H1 (cell line): ENCODE data around the gene OSBPL5. TPM values are rescaled to one million over a fixed set of nuclear protein-coding genes. Genes with fewer than 3 reads are reported as not detected.

ENCODE experiments used
- CTCF ChIA-PET: fragments of 300-600 bp; sonication (Branson Sonifier 250); formaldehyde crosslinking; loops from one replicate; lab custom pipeline; 2021; ENCODE audit not compliant: partially characterized antibody; lab: Charles Lee
- POLR2A ChIA-PET: fragments of 300-600 bp; sonication (Branson Sonifier 250); formaldehyde crosslinking; loops from one replicate; lab custom pipeline; 2021; ENCODE audit warnings: inconsistent platforms; ENCODE audit not compliant: partially characterized antibody; lab: Charles Lee
- DNase-seq, 2 experiments: peaks; one replicate each; pipeline versions ENCODE4 v3.0.0 to v3.0.0-alpha.2; 2010 to 2022; ENCODE audit warnings: low spot score in 2 of 2, low read depth in 1 of 2, mixed read lengths in 1 of 2
- FAIRE-seq: peaks from 2 replicates; lab custom pipeline; 2011; peaks lifted over from hg19 to GRCh38; lab: Jason Lieb, UNC
- H2AFZ ChIP-seq: 2 replicates; pipeline ENCODE4 v1.8.1; 2012; ENCODE audit warnings: low read length, inconsistent platforms
- H2AK5ac ChIP-seq: 2 replicates; pipeline ENCODE4 v1.6.1; 2013; ENCODE audit warnings: low read depth, low read length
- H2BK120ac ChIP-seq: replicated peaks from 2 replicates; pipeline ENCODE3; 2013; ENCODE audit warnings: low read depth, low read length, inconsistent platforms
- H2BK12ac ChIP-seq: 2 replicates; pipeline ENCODE4 v1.6.1; 2013; ENCODE audit warnings: low read depth, low read length
- H2BK15ac ChIP-seq: 2 replicates; pipeline ENCODE4 v1.6.1; 2013; ENCODE audit warnings: low read length
- H2BK20ac ChIP-seq: 2 replicates; pipeline ENCODE4 v1.6.1; 2013; ENCODE audit warnings: low read length
- H2BK5ac ChIP-seq: 2 replicates; pipeline ENCODE4 v1.6.1; 2013; ENCODE audit warnings: low read depth, low read length
- H3K14ac ChIP-seq: 2 replicates; pipeline ENCODE4 v1.6.1; 2013; ENCODE audit warnings: inconsistent platforms; ENCODE audit not compliant: insufficient read length
- H3K18ac ChIP-seq: 2 replicates; pipeline ENCODE4 v1.6.1; 2013; ENCODE audit warnings: low read length; ENCODE audit errors: extremely low read depth
- H3K23ac ChIP-seq: 2 replicates; pipeline ENCODE4 v1.6.1; 2013; ENCODE audit warnings: inconsistent platforms; ENCODE audit not compliant: insufficient read length
- H3K23me2 ChIP-seq: 2 replicates; pipeline ENCODE4 v1.6.1; 2013; ENCODE audit warnings: low read depth, low read length
- H3K27ac ChIP-seq: 2 replicates; pipeline ENCODE4 v1.6.1; 2011; ENCODE audit warnings: low read depth, low read length, inconsistent platforms
- H3K27me3 ChIP-seq, 4 experiments: replicated peaks in 1 of 4; 1 replicate in 1 of 4; 2 replicates in 3 of 4; pipeline versions ENCODE4 v1.6.1 to v1.8.1; 2011 to 2013; ENCODE audit warnings: low read length in 3 of 4, mild to moderate bottlenecking in 3 of 4, inconsistent platforms in 2 of 4, mixed read lengths in 2 of 4, moderate library complexity in 1 of 4; ENCODE audit not compliant: control insufficient read depth in 3 of 4, insufficient read depth in 3 of 4; ENCODE audit errors: extremely low read depth in 1 of 4
- H3K36me3 ChIP-seq, 4 experiments: 2 replicates each; pipeline versions ENCODE4 v1.6.1 to v1.8.1; 2011 to 2013; ENCODE audit warnings: mild to moderate bottlenecking in 4 of 4, low read length in 3 of 4, moderate library complexity in 2 of 4, control low read depth in 1 of 4, inconsistent platforms in 1 of 4; ENCODE audit not compliant: insufficient read depth in 4 of 4, control insufficient read depth in 2 of 4
- H3K4ac ChIP-seq: replicated peaks from 2 replicates; pipeline ENCODE3; 2013; ENCODE audit warnings: low read length, low read depth, mixed read lengths, inconsistent platforms; ENCODE audit not compliant: insufficient read length
- H3K4me1 ChIP-seq, 4 experiments: replicated peaks in 1 of 4; 1 replicate in 1 of 4; 2 replicates in 3 of 4; pipeline versions ENCODE4 v1.6.1 to v1.8.1; 2011 to 2013; ENCODE audit warnings: low read length in 3 of 4, inconsistent platforms in 2 of 4, mixed read lengths in 1 of 4; ENCODE audit not compliant: insufficient read depth in 4 of 4, control insufficient read depth in 3 of 4
- H3K4me2 ChIP-seq, 2 experiments: 2 replicates each; pipeline versions ENCODE4 v1.6.1 to v1.8.1; 2011 to 2013; ENCODE audit warnings: low read depth in 2 of 2, low read length in 2 of 2, control low read depth in 1 of 2, inconsistent platforms in 1 of 2, mild to moderate bottlenecking in 1 of 2; ENCODE audit not compliant: insufficient read depth in 1 of 2
- H3K4me3 ChIP-seq, 4 experiments: fragments of 200-600, 300-600 bp in 1 of 4; sonication (generic), shearing (Covaris generic), sonication (Bioruptor Twin) in 1 of 4; 2 replicates each; pipeline versions ENCODE4 v1.5.1 to v1.8.1; 2011 to 2016; ENCODE audit warnings: low read length in 4 of 4, low read depth in 3 of 4, control low read depth in 2 of 4, inconsistent platforms in 2 of 4, mild to moderate bottlenecking in 2 of 4, mixed read lengths in 1 of 4, moderate library complexity in 1 of 4; ENCODE audit not compliant: insufficient read depth in 2 of 4; ENCODE audit errors: extremely low read depth in 1 of 4
- H3K56ac ChIP-seq: replicated peaks from 2 replicates; pipeline ENCODE3; 2013; ENCODE audit warnings: low read depth, mild to moderate bottlenecking, mixed read lengths, low read length, inconsistent platforms; ENCODE audit not compliant: insufficient read length
- H3K79me1 ChIP-seq: 2 replicates; pipeline ENCODE4 v1.6.1; 2013; ENCODE audit warnings: low read depth, low read length, control low read depth
- H3K79me2 ChIP-seq, 2 experiments: 2 replicates each; pipeline versions ENCODE4 v1.6.1 to v1.8.1; 2012 to 2013; ENCODE audit warnings: low read length in 2 of 2, mild to moderate bottlenecking in 2 of 2, inconsistent platforms in 1 of 2; ENCODE audit not compliant: insufficient read depth in 2 of 2, control insufficient read depth in 1 of 2
- H3K9ac ChIP-seq, 4 experiments: replicated peaks in 1 of 4; 1 replicate in 1 of 4; 2 replicates in 3 of 4; pipeline versions ENCODE4 v1.6.1 to v1.8.1; 2011 to 2013; ENCODE audit warnings: low read depth in 3 of 4, low read length in 3 of 4, control low read depth in 2 of 4, mild to moderate bottlenecking in 2 of 4, moderate library complexity in 2 of 4, inconsistent platforms in 1 of 4; ENCODE audit errors: extremely low read depth in 1 of 4
- H3K9me3 ChIP-seq, 2 experiments: 2 replicates each; pipeline versions ENCODE4 v1.6.1 to v1.8.1; 2012 to 2013; ENCODE audit warnings: mild to moderate bottlenecking in 2 of 2, moderate library complexity in 2 of 2, control low read depth in 1 of 2, inconsistent platforms in 1 of 2, low read depth in 1 of 2, low read length in 1 of 2, mixed read lengths in 1 of 2; ENCODE audit not compliant: insufficient read depth in 2 of 2
- H4K20me1 ChIP-seq, 2 experiments: replicated peaks in 1 of 2; 2 replicates each; pipeline versions ENCODE3 to v1.8.1; 2011 to 2013; ENCODE audit warnings: inconsistent platforms in 2 of 2, low read length in 2 of 2, mild to moderate bottlenecking in 1 of 2; ENCODE audit not compliant: insufficient read depth in 2 of 2, control insufficient read depth in 1 of 2
- H4K5ac ChIP-seq: 2 replicates; pipeline ENCODE4 v1.6.1; 2013; ENCODE audit warnings: low read length, low read depth, mixed read lengths, inconsistent platforms; ENCODE audit not compliant: insufficient read length
- H4K8ac ChIP-seq: 2 replicates; pipeline ENCODE4 v1.8.0; 2013; ENCODE audit warnings: mild to moderate bottlenecking, moderate library complexity, low read length, inconsistent platforms; ENCODE audit not compliant: insufficient read depth; ENCODE audit errors: extremely low read depth
- H4K91ac ChIP-seq: replicated peaks from 2 replicates; pipeline ENCODE3; 2013; ENCODE audit warnings: low read length, mixed read lengths, inconsistent platforms; ENCODE audit not compliant: insufficient read length
- ASH2L ChIP-seq: fragments of 200-600, 300-600 bp; sonication (generic); IDR thresholded peaks from one replicate; pipeline ENCODE4 v1.7.1; 2017; ENCODE audit warnings: low read length
- ATF3 ChIP-seq: IDR thresholded peaks from 2 replicates; pipeline ENCODE4 v1.6.1; 2011; ENCODE audit warnings: low read depth, mild to moderate bottlenecking, low read length; ENCODE audit not compliant: insufficient read depth
- CREB1 ChIP-seq: IDR thresholded peaks from 2 replicates; pipeline ENCODE4 v1.6.1; 2012; ENCODE audit warnings: inconsistent platforms
- EZH2 ChIP-seq: fragments of 200-600 bp; sonication (generic); IDR thresholded peaks from 2 replicates; pipeline ENCODE4 v1.7.1; 2012; ENCODE audit warnings: low read depth, mild to moderate bottlenecking, moderate library complexity, low read length, inconsistent platforms; ENCODE audit not compliant: severe bottlenecking
- GABPA ChIP-seq: IDR thresholded peaks from 2 replicates; pipeline ENCODE4 v1.6.1; 2011; ENCODE audit warnings: mild to moderate bottlenecking, low read length, moderate library complexity, borderline replicate concordance; ENCODE audit not compliant: insufficient read depth
- HDAC2 ChIP-seq, 2 experiments: fragments of 300-600 bp in 1 of 2; sonication (generic) in 1 of 2; IDR thresholded peaks; 2 replicates each; pipeline ENCODE4 v1.6.1; 2011 to 2012; ENCODE audit warnings: low read depth in 2 of 2, low read length in 2 of 2, mild to moderate bottlenecking in 2 of 2, moderate library complexity in 2 of 2, borderline replicate concordance in 1 of 2, inconsistent platforms in 1 of 2
- MAFK ChIP-seq: IDR thresholded peaks from 2 replicates; pipeline ENCODE4 v1.6.1; 2012; ENCODE audit warnings: low read depth, mild to moderate bottlenecking, improper control_type of control experiment, low read length
- POLR2AphosphoS5 ChIP-seq: IDR thresholded peaks from 2 replicates; pipeline ENCODE4 v1.6.1; 2011; ENCODE audit warnings: low read depth, low read length
- SIN3A ChIP-seq, 2 experiments: IDR thresholded peaks in 1 of 2; conservative IDR thresholded peaks in 1 of 2; 2 replicates each; pipeline ENCODE4 v1.6.1; 2011 to 2012; ENCODE audit warnings: low read length in 2 of 2, improper control_type of control experiment in 1 of 2, low read depth in 1 of 2, mild to moderate bottlenecking in 1 of 2
- SUZ12 ChIP-seq: fragments of 200-600 bp; sonication (generic); IDR thresholded peaks from 2 replicates; pipeline ENCODE4 v1.6.1; 2012; ENCODE audit warnings: mild to moderate bottlenecking, inconsistent platforms, low read length, moderate library complexity, mixed read lengths
- TEAD4 ChIP-seq: IDR thresholded peaks from 2 replicates; pipeline ENCODE4 v1.6.1; 2012; ENCODE audit warnings: low read depth, low read length, inconsistent platforms, mixed read lengths
- WGBS, 2 experiments: shearing (Covaris generic) in 1 of 2; methylation state at CpG; one replicate each; pipeline versions ENCODE4 v1.1.6 to v1.1.7; 2013 to 2015; ENCODE audit warnings: low lambda C conversion rate in 2 of 2, mixed read lengths in 2 of 2, inconsistent platforms in 1 of 2, low coverage in 1 of 2, missing lambda C conversion rate in 1 of 2; ENCODE audit not compliant: insufficient replicate concordance in 2 of 2, insufficient coverage in 1 of 2, insufficient read length in 1 of 2; ENCODE audit errors: extremely low coverage in 1 of 2, missing lambda C conversion rate in 1 of 2; 5-methylcytosine and 5-hydroxymethylcytosine counted together
- polyA plus RNA-seq, 7 experiments: library from polyadenylated mRNA; depleted of rRNA in 3 of 7; stranded (reverse) in 5 of 7; unstranded in 2 of 7; fragments of >200 nt in 5 of 7; fragments of 200-250 nt in 2 of 7; gene quantifications; 1 replicate in 5 of 7; 2 replicates in 1 of 7; 4 replicates in 1 of 7; pipeline versions ENCODE4 v1.2.1 to v1.2.3, GENCODE V29; 2011 to 2013; ENCODE audit warnings: missing spikeins in 2 of 7, mixed read lengths in 2 of 7
- total RNA-seq: library from RNA; stranded (reverse); fragmentation: NEBNext Ultra II Directional; extraction: Animal tissue kit (Norgen Biotek cat#: 25700); gene quantifications from 2 replicates; pipeline ENCODE4 v1.2.1, GENCODE V29; 2021
- TF ChIP-seq, protein P1 (sequence below): IDR thresholded peaks from 2 replicates; pipeline ENCODE4 v1.6.1; 2011; ENCODE audit warnings: low read length, improper control_type of control experiment

The OSBPL5 gene
- total and polyA plus RNA-seq, 2 of the 8 experiments (the other 6 are each of a cell fraction or from before 2014, with no cell fraction given) = 3.4 to 9.9 TPM

- Histone ChIP-seq H2BK12ac (no peak overlapping the region), H4K5ac (no peak overlapping the region), H3K23me2 (no peaks in the 10 kb centered on the region), H2AFZ (no peak overlapping the region), H3K36me3 (no peaks in the 10 kb centered on the region), H3K14ac (no peak overlapping the region), H3K56ac (no peak overlapping the region), H3K4me3 (no peak overlapping the region), H4K91ac (no peak overlapping the region), H3K23ac (no peak overlapping the region), H3K9ac (no peak overlapping the region), H3K4me1 (peaks cover 0 to 9% (median 5%) of the 10 kb centered on the region in 4 experiments; a peak in 4 of 7 replicates), H3K79me1 (no peaks in the 10 kb centered on the region), H2BK20ac (no peak overlapping the region), H3K4me2 (no peak overlapping the region), H4K20me1 (peaks cover 0 to 12% of the 10 kb centered on the region in 2 experiments), H3K9me3 (no peaks in the 10 kb centered on the region), H3K18ac (no peak overlapping the region), H4K8ac (no peak overlapping the region; the same call in 1 of the 2 replicates), H2BK120ac (no peak overlapping the region), H3K79me2 (no peaks in the 10 kb centered on the region), H3K27ac (no peak overlapping the region), H3K27me3 (no peaks in the 10 kb centered on the region), H2BK15ac (no peak overlapping the region), H2BK5ac (no peak overlapping the region), H3K4ac (no peak overlapping the region), H2AK5ac (no peak overlapping the region)
- ChIA-PET CTCF (interaction anchor here (0.9 to 3.3 kb wide), 17 partner anchors 8 to 270 kb away, joined by 3 to 25 read pairs (median 4); no protein-coding TSS in a partner anchor), POLR2A (interaction anchor here (1.2 to 1.7 kb wide), 2 partner anchors 10 to 49 kb away, joined by 3 to 6 read pairs; no protein-coding TSS in a partner anchor)
- FAIRE-seq = no peak
- 90% methylated on average over 8 of the region's 8 CpGs; no CpG with 5 or more reads in 1 of the 2 experiments for WGBS, 2 experiments
- DNase-seq = no peak
- TF ChIP-seq POLR2AphosphoS5 (no peak), MAFK (no peak), EZH2 (no peak), ATF3 (no peak), TEAD4 (no peak), SIN3A (conservative IDR thresholded peaks at IDR 0.05 in 1 of 2, IDR thresholded peaks at IDR 0.05 in 1 of 2; ENCODE audit: low read depth in 1 of 2, low read length in 2 of 2) (no peak), GABPA (no peak), SUZ12 (no peak), CREB1 (no peak), HDAC2 (IDR thresholded peaks at IDR 0.05; ENCODE audit: borderline replicate concordance in 1 of 2, low read depth in 2 of 2, low read length in 2 of 2) (no peak), ASH2L (no peak)
- TF ChIP-seq, protein P1, sequence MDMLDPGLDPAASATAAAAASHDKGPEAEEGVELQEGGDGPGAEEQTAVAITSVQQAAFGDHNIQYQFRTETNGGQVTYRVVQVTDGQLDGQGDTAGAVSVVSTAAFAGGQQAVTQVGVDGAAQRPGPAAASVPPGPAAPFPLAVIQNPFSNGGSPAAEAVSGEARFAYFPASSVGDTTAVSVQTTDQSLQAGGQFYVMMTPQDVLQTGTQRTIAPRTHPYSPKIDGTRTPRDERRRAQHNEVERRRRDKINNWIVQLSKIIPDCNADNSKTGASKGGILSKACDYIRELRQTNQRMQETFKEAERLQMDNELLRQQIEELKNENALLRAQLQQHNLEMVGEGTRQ = no peak
These were observed 26.0 kb downstream of the OSBPL5 start for GRCh38 chr11:3139086-3139440.
